Gastroesophageal sphincter (tissue), 4 donors: ENCODE data around the gene KCNQ1OT1. TPM values are rescaled to one million over a fixed set of nuclear protein-coding genes. Genes with fewer than 3 reads are reported as not detected.

Experiments
- ATAC-seq: fragments of 150-250 bp; one replicate; pipeline ENCODE4 v1.9.1; 2016; ENCODE audit warnings: mild to moderate bottlenecking, moderate library complexity
- H3K27ac ChIP-seq, 4 donors: fragments of 200-600 bp; sonication (generic) in 3 of 4; 1 replicate in 3 of 4; 2 replicates in 1 of 4; pipeline ENCODE4 v1.5.1; 2016 to 2019
- H3K27me3 ChIP-seq: fragments of 200-600 bp; sonication (generic); one replicate; pipeline ENCODE4 v1.5.1; 2019
- H3K36me3 ChIP-seq, 2 donors: fragments of 200-600 bp; sonication (generic); one replicate each; pipeline ENCODE4 v1.5.1; 2019; ENCODE audit warnings: control low read depth in 1 of 2
- H3K4me1 ChIP-seq, 3 donors: fragments of 200-600 bp; sonication (generic); 1 replicate in 2 of 3; 2 replicates in 1 of 3; pipeline ENCODE4 v1.5.1; 2016 to 2019; ENCODE audit warnings: control low read depth in 2 of 3
- H3K4me3 ChIP-seq, 2 donors: fragments of 200-600 bp; sonication (generic); one replicate each; pipeline ENCODE4 v1.5.1; 2019; ENCODE audit warnings: mild to moderate bottlenecking in 1 of 2, moderate library complexity in 1 of 2
- H3K9me3 ChIP-seq, 3 donors: fragments of 200-600 bp; sonication (generic); one replicate each; pipeline ENCODE4 v1.5.1; 2017 to 2019; ENCODE audit warnings: control low read depth in 2 of 3
- CTCF ChIP-seq, 4 experiments: fragments of 200-600 bp in 2 of 4; fragments of 450-650 bp in 2 of 4; sonication (generic) in 1 of 4; IDR thresholded peaks; one replicate each; pipeline ENCODE4 v1.5.1; 2017 to 2019; ENCODE audit warnings: antibody characterized with exemption in 4 of 4, mild to moderate bottlenecking in 2 of 4, moderate library complexity in 2 of 4
- EP300 ChIP-seq: sonication (generic); formaldehyde crosslinking; IDR thresholded peaks from one replicate; pipeline ENCODE4 v1.6.1; 2017; ENCODE audit warnings: antibody characterized with exemption, mild to moderate bottlenecking
- POLR2A ChIP-seq, 2 donors: fragments of 450-650 bp; IDR thresholded peaks; one replicate each; pipeline ENCODE4 v1.6.1; 2017; ENCODE audit warnings: antibody characterized with exemption in 2 of 2, mild to moderate bottlenecking in 2 of 2, moderate library complexity in 1 of 2
- POLR2AphosphoS5 ChIP-seq: sonication (generic); formaldehyde crosslinking; IDR thresholded peaks from one replicate; pipeline ENCODE4 v1.6.1; 2017; ENCODE audit warnings: antibody characterized with exemption
- WGBS, 2 donors: methylation state at CpG; one replicate each; pipeline ENCODE4 v1.1.5; 2018; ENCODE audit warnings: low coverage in 1 of 2; 5-methylcytosine and 5-hydroxymethylcytosine counted together
- total RNA-seq, 4 donors: library from RNA; depleted of rRNA; stranded (reverse); fragments of >200 nt; gene quantifications; one replicate each; pipeline ENCODE4 v1.1.0, GENCODE V29; 2016

Gene KCNQ1OT1
- total RNA-seq, 4 donors from 2014 or later = 0.52 to 3.3 (median 1.4) TPM

DNA sequence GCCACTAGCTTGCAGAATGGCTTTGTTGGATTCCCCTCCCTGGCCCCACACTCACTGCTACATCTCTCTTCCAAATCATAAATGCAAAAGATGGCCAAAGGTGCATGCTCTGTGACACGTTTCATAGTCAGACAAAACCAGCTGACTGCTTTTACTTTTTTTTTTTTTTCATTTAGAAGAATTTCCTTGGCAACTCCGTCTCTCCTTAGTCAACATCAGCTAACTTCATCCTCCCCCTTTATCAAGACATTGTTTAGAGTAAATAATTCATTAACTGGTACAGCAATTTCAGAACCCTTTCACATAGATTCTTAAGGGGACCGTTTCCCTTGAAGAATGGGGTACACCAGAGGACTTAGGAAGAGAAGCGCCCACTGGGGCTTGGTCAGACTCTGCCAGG is 16.0 kb downstream of the KCNQ1OT1 start:
- Histone ChIP-seq H3K27ac (no peak overlapping the region), H3K4me1 (peaks cover 0 to 71% (median 11%) of the 10 kb centered on the region in 3 donors), H3K36me3 (no peaks in the 10 kb centered on the region), H3K4me3 (no peak overlapping the region), H3K27me3 (no peaks in the 10 kb centered on the region), H3K9me3 (no peaks in the 10 kb centered on the region)
- no peak for ATAC-seq
- no peak for TF ChIP-seq POLR2A (IDR thresholded peaks at IDR 0.05)
- TF ChIP-seq CTCF (IDR thresholded peaks at IDR 0.05) = no peak
- no peak for TF ChIP-seq POLR2AphosphoS5
- TF ChIP-seq EP300 = no peak
- 72% methylated on average over 3 to 4 of the region's 4 CpGs for WGBS, 2 donors

DNA sequence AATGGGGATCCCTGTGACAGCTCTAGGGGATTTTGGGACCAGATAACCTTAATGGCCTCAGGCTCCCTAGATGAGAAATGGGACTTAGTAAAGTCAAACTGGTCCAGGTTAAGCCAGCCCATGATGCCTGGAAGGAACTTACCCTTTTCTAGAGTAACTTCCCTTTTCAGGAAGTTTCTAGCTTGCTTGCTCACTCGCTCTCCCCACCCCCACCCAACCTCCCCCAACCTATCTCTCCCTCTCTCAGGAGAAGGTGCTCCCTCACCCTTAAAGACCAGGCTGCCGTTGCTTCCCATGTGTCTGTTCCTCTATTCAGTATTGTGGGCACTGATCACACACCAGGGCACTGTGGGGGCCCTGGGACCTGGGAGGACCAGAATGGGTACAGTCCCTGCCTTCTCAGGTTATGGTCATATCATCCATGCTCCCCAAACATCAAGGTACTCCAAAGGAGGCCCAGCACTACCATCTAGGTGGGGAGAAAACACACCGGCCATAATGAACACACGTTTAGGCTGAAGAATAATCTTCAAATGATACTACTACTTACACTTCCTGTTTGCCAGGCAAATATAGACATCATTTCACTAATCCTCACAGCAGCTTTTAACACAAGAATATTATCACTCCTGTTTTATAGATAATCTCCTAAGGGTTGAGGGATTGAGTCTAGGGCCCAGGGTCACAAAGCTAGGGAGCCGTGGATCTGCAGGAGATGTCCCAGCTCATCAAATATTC is 18.2 kb downstream of the KCNQ1OT1 start:
- Histone ChIP-seq H3K36me3 (no peaks in the 10 kb centered on the region), H3K4me1 (peaks cover 0 to 57% (median 0%) of the 10 kb centered on the region in 3 donors), H3K27me3 (no peaks in the 10 kb centered on the region), H3K9me3 (no peaks in the 10 kb centered on the region), H3K27ac (no peak overlapping the region), H3K4me3 (no peak overlapping the region)
- no peak for ATAC-seq
- TF ChIP-seq EP300 (no peak), CTCF (IDR thresholded peaks at IDR 0.05) (no peak), POLR2A (IDR thresholded peaks at IDR 0.05) (no peak), POLR2AphosphoS5 (no peak)
- WGBS, 2 donors = 75 to 82% methylated on average over 3 to 4 of the region's 5 CpGs

GRCh38 chr11:2679011-2679676 is 20.6 kb downstream of the KCNQ1OT1 start:
- no peaks in the 10 kb centered on the region for H3K9me3 ChIP-seq
- no peak overlapping the region for H3K4me3 ChIP-seq
- no peaks in the 10 kb centered on the region for H3K36me3 ChIP-seq
- ATAC-seq = no peak
- H3K27ac ChIP-seq = no peak overlapping the region
- TF ChIP-seq POLR2AphosphoS5 (no peak), CTCF (IDR thresholded peaks at IDR 0.05) (no peak), POLR2A (IDR thresholded peaks at IDR 0.05) (no peak), EP300 (no peak)
- 89 to 100% methylated on average over 1 of the region's 2 CpGs for WGBS, 2 donors
- H3K4me1 ChIP-seq = peaks cover 0 to 66% (median 7%) of the 10 kb centered on the region in 3 donors
- H3K27me3 ChIP-seq = no peaks in the 10 kb centered on the region

DNA sequence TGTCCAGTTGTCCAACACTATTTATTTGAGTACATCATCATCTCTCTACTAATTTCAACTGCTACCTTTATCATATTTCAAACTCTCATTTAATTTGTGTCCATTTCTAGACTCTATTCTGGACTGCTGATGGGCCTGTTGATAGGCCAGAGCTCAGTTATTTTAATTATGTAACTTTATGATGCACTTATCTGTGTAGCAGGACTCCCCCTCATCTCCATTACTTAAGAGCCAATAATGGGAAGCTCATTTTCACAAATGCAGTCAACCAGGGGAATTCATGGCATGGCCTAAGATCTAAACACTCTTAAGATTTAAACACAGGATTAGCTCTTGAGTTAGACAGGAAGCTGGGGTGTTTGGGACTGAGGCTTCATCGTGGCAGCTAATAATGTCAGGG is 21.4 kb downstream of the KCNQ1OT1 start:
- WGBS, 2 donors = 13 to 80% methylated on average over 1 of the region's 1 CpG
- no peak for TF ChIP-seq EP300
- no peak for TF ChIP-seq POLR2AphosphoS5
- no peak for TF ChIP-seq CTCF (IDR thresholded peaks at IDR 0.05)
- TF ChIP-seq POLR2A (IDR thresholded peaks at IDR 0.05) = no peak
- Histone ChIP-seq H3K4me1 (peaks cover 0 to 65% (median 9%) of the 10 kb centered on the region in 3 donors), H3K27ac (no peak overlapping the region), H3K9me3 (no peaks in the 10 kb centered on the region), H3K27me3 (no peaks in the 10 kb centered on the region), H3K4me3 (no peak overlapping the region), H3K36me3 (no peaks in the 10 kb centered on the region)
- no peak for ATAC-seq

GRCh38 chr11:2677127-2677526 is 22.7 kb downstream of the KCNQ1OT1 start:
- no peak overlapping the region for H3K27ac ChIP-seq
- H3K27me3 ChIP-seq = no peaks in the 10 kb centered on the region
- H3K4me3 ChIP-seq = no peak overlapping the region
- no peak for ATAC-seq
- H3K36me3 ChIP-seq = peaks cover 0 to 4% of the 10 kb centered on the region in 2 donors
- H3K4me1 ChIP-seq = peaks cover 0 to 58% (median 9%) of the 10 kb centered on the region in 3 donors
- H3K9me3 ChIP-seq = no peaks in the 10 kb centered on the region
- 73 to 75% methylated on average over 1 of the region's 1 CpG for WGBS, 2 donors
- no peak for TF ChIP-seq CTCF (IDR thresholded peaks at IDR 0.05)
- no peak for TF ChIP-seq POLR2AphosphoS5
- no peak for TF ChIP-seq POLR2A (IDR thresholded peaks at IDR 0.05)
- no peak for TF ChIP-seq EP300
